T follicular helper cell (primary cell): ENCODE results near the gene TMPRSS13.

Experiments used
- DNase-seq: peaks from one replicate; pipeline ENCODE4 v3.0.0-alpha.2; 2020; ENCODE audit warnings: low read depth

Gene TMPRSS13

DNA sequence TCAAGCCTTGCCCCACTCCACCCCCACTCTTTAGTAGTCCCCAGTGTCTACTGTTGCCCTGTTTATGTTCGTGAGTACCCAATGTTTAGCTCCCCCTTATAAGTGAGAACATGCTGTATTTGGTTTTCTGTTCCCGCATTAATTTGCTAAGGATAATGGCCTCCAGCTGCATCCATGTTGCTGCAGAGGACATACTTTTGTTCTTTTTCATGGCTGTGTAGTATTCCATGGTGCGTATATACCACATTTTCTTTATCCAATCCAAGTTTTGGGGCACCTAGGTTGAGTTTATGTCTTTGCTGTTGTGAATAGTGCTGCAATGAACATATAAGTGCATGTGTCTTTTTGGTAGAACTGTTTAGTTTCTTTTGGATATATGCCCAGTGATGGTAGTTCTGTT, 36.6 kb downstream of the TMPRSS13 start:
- no peak for DNase-seq

DNA sequence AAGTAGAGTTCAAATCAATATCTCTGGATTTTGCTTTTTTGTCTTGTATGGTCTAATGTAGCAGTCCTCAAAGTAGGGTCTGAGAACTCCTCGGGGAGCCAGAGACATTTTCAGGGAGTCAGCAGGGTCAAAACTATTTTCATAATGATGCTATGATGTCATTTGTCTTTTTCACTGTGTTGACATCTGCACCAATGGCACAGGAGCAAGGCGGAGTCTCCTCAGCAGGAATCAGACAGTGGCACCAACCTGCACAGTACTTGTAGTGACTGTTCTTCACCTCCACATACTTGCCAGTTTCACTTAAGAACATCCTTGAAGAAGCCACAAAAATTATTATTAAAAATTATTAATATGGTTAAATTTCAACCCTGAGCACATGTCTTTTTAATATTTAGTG, 37.8 kb downstream of the TMPRSS13 start:
- no peak for DNase-seq

DNA sequence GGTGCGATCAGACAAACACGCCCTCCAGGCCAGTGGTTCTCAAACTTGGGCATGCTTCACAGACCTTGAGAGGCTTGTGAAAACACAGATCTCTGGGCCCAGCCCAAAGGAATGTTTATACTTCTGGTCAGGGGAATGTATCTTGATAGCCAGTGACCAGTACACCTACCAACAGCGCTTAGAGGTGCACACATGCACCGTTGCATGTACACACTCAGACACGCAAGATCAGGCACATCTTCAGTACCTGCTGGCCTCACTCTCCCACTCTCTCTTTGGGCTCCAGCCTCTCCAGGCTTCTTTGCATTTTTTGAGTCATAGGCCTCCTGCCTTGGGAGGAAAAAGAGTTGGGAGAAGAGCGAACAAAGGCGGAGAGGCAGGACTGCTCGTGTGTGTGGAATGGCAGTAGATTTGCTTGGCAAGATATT, 41.0 kb downstream of the TMPRSS13 start:
- DNase-seq = no peak

DNA sequence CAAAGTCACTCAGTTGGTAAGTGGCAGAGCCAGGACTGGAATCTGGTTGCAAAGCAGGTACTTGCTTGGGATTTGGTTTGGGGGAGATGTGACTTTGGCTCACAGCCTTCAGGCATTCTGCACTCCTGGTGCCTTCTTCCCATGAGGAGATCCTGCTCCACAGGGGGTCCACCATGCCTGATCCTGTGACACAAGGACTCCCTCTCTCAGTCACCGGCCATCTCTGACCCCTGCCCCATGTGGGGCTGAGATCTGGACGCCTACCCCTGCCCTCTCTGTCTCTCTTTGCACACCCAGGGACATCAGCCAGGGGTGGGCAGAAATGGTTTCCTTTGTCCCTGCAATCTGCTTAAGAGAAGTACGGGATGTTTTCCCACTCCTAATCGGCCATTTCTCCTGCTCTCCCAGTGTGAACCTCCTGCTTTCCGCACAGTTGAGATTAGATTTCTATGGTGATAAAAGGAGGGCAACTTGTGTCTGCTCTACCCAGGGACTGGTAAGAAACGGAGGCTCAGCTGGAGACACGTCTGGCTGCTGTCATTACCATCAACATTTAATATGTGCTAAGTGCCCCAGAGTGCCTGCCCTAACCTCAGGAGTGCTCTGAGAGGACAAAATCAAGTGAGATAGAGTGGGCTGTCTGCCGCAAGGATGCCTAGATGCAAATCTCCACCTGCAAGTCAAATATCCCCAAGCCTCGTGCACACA, 41.6 kb downstream of the TMPRSS13 start:
- DNase-seq = no peak

DNA sequence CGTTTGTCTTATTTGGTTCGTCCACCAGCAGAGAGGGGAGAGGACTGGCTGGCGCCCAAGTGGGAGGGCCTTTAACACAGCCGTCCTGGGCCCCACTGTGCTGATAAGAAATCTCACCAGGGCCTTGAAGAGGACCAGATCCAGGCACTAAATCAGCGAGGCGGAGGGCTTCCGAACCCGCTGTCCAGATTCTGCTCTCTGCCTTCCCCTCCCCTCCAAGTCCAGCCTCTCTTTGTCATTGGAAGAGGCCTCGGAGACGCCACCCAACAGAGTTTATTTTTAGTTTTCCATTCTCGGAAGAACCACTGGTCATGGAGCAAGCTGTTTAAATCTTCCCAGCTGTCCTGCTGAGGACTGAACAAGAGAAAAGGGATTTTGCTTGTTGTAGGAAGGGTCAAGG, 43.4 kb downstream of the TMPRSS13 start:
- DNase-seq = no peak

DNA sequence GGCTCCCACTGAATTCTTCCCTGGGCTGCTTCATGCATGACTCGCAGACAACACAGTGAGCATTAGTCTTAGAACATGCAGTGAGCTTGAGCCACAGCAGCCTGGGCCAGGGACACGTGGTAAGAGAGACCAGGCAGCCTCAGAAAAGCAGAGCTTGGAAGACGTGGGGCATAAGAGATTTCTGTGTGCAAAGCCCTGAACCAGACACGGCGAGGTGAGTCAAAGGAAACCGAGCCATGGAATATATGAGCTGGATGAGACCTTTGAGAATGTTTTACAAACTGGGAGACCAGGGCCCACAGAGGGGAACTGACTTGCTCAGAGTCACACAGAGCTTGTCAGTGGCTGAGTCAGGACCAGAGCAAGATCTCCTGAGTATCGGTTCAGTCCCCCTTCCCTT, 44.2 kb downstream of the TMPRSS13 start:
- DNase-seq = no peak

DNA sequence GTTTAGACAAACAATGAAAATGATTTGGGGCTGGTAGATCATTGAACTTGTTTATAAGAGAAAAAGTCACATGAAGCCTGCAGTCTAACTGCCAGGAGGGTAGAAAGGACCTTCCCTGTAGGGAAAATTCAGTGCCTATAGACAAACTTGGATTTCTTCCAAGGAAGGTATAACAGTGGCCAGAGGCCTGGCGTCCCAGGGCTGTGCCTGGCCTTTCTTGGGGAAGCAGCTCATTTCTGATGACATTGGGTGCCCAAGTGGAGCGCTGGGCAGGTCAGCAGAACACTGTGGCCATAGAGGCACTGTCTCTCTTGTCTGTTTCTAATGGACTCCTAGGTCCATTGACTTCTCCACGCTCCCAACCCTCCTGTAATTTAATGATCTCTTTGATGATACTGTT, 46.1 kb downstream of the TMPRSS13 start:
- no peak for DNase-seq

DNA sequence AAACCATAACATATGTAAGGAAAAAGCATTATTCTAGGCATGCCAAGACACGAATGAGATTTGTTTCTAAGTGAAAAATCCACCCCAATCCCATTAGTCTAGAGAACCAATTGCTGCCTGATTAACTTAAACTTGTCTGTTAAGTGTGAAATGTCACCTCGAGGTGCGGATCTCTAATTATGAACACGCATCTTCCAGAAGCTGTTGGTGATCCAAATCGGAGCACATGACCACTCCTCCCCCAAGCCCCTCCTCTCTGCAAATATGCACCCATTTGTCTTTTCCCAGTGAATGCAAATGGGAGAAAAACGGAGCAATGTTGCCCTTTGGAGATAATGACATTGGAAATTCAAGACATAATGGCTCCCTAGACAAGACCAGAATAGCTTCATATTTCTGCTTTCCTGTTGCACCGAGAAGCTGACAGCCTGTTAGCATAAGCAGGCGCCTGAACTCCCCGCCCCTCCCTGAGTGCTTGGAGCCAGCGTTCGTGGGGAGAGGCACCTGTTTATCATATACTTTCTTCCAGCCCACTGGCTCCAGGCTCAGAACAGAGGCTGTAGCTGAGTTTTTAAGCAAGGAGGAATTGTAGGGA, 46.8 kb downstream of the TMPRSS13 start:
- DNase-seq = no peak

DNA sequence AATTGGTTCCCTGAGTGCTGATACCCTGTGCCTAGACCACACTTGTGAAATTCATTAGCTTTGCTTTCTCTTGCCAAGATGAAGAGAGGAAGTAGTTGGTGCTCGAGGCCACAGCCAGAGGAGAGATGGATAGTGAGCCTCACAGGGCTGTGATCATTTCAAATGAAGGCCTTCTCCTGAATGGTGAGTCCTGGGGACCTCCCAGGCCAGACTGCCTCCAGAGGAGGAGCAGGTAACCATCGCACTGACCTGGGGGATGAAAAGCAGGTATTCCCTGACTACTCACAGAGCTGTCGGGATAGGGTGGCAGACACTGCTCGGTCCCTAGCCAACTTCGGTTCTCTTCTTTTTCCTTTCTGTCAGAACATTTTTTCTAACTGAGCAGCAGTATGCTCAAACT, 48.0 kb downstream of the TMPRSS13 start:
- no peak for DNase-seq

DNA sequence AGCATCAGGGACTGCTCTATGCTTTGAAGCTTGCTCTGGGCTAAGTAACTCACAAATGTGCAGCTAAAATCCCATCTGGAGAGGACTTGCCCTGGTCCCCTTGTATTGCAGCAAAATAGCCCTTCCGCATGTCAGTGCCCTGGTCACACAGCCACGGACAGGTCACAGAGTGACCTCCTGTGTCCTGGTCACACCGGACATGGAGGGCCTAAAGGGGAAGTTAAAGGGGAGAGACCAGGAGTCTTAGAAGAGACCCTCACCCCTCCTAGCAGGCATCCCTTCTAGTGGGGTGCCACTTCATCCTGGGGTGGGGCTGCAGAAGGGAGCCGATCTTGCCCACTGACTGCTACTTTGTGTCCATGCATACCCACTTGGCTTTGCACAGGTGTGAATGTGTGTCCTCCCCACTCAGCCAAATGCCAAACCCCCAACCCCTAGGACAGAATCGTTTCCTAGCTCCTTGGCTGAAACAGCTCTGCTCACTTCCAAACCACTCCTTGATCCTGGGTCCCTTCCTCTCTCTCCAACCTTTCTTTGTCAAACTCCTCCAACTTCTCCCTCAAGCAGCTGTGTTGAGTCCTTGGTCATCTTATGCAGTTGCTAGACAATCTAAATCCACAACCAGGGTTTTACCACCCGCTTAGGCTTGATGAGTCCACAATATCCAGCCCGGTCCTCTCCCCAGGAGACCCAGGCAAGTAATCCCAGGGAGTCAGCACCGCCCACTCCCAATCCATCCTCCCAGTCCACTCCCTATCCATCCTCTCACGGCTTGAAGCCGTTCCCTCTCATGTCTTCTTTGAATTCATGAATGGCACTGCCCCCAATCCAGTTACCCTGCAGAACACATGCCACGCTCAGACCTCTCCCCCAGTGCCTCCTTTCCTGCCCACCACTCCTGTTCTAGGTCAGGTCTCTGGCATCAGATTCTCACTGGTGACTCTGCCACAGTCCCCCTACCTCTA, 49.4 kb downstream of the TMPRSS13 start:
- no peak for DNase-seq

DNA sequence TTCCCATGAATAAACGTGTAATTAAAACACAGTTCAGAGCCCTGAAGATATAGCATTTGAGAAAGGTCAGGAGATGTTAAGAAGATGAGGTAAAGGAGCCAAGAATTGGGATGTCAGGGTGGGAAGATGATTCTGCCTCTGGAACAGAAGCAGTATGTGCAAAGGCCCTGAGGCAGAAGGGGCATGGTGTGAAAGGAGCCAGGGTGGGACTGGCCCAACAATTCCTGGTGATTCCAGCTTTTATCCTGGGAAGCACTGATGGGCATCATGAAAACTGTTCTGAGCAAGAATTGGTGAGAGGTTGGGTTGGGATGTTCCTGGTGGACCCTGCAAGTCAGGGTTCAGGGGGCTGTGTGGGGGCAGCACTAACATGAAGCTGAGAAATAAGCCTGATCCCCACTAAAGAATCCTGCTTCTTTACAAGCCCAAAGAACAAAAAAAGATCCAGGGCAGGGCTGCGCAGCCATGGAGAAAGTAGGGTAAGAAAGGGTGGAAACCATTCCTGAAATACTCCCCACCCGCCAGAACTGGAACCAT, 50.2 kb downstream of the TMPRSS13 start:
- DNase-seq = no peak

DNA sequence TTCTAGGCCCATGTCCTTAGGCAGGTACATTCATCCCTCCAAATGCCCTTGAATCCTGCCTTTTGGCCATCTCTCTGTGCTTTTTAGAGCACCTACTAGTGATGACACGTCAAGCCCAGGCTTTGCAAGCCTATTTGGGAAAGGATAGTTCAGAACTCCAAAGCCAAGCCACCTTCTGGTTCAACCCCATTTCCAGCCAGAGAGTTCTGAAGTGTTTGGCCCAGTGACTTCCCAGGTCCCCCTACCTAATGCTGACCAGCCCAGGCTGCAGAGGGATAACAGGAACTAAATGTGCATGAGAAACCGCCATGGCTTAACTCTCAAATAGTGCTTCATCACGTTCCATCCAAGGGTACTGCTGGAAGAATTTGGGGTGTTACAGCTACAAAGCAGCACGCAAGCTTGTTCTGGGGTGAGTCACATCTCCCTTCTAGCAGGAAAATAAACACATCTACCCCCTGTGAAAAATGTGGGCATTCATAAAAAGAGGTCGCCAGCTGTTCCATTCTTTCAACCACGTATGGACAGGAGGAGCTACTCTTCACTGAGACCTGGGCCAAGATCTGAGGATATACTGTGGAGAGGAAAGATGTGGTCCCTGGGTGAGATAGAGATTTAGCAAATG, 50.8 kb downstream of the TMPRSS13 start:
- no peak for DNase-seq

DNA sequence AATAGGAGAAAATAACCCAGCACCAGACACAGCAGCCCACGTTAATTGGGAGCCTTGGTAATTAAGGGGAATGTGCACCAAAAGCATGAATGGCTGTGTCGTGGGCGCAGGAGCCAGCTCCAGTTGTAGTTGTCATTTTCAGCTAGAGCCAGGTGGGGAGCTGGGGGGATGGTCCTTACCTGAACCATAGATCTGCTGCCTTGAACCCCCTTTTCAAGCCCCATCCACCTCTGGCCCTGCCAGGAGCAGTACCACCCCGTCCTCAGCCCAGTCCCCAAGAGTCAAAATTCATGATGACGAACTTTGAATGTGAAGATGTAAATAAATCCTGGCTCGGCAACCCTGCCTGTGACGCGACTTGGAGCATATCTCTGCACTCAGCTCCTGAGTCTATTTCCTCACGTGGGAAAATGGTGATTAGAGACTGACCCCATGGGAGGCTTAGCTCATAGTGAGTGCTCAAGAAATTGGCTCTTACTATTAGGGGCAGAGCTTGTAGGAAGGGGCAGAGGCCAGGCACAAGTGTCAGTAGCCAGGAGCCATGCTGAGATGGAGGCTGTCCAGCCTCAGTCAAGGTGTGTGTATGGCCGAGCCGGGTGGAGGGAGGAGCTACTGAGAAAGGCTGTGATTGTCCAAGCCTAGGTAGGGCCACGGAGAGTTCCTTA, 52.0 kb downstream of the TMPRSS13 start:
- no peak for DNase-seq

DNA sequence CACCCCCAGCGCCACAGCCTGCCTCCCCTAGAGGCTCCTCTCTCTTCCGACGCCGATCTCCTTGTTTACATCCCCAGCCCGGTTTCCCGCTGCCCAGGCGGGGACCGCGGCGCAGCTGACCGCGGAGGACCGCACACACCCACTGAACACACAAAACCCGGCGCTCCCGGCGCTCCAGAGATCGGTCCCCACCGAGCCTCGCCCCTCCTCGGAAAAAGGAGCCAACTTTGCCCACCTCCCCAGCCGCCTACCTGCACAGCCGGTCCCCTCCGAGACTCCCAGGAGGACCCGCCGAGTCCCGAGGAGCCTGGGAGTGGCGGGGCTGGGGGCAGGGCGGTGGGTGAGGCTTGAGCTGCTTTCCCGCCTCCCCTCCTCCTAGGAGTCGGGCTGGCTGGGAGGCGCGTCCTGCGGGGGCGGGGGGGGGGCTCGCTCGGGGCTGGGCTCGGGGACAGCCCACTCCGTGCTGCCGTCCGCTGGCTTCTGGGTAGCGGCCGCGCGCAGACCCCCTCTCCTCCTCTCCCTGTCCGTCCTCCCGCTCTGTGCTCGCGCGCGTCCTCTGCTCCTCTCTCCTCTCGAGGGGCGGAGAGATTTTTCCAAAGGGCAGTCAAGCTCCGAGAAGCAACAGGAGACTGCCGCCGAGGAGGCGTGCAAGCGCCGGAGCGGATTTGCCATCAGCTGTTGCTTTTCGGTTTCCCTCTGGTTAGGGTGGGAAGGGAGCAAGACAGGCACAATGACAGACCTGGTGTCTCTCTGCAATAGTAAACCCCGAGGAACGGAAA, 52.7 kb downstream of the TMPRSS13 start, which contains the start of gene FXYD6:
FXYD6 (minus strand) TSS at position 318 of the 779 bp plus-strand sequence. CDS start 33,882 bp downstream, outside the sequence.
- no peak for DNase-seq

DNA sequence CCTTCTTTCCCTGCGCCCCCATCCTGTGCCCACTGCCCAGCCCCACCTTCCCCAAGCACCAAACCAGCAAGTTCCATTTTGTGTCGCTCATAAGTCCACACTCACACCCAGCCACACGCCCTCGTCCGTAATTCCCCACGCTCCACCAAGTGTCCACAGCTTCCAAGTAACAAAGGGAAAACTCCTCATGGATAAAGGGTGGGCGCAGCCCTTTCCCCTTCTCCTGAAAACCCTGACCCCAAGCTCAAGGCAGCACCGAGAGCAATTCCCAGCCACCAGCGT, 53.2 kb downstream of the TMPRSS13 start:
- no peak for DNase-seq

DNA sequence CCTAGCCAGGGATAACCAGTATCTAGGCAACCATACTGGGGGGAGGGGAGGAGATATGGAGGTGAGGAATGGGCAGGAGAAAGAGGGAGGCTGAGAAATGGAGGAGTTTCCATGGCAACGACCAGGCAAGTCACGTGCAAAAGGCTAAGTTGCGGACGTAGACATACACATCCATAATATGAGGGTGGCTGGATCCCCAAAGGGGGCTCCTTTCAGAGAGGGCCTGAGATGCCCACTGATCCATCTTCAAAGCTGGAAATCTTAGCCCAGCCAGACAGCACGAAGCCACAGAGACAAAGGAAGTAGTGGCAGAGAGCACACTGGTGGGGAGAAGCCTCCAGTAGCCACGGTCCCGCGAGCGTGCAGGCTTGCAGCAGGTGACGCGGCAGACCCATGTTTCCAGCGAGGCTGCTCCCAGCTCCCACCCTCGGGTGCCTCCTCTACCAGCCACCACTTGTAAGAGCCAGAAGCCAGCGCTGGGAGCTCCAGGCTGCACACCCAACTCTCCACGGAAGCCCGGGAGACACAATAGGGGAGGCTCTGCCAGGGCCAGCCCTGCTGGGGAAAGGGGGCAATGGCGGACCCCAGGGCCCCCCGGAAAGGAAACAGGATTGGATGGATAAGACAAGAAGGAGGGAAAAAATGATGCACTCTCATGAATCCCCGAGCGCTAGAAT, 53.7 kb downstream of the TMPRSS13 start:
- DNase-seq = no peak

DNA sequence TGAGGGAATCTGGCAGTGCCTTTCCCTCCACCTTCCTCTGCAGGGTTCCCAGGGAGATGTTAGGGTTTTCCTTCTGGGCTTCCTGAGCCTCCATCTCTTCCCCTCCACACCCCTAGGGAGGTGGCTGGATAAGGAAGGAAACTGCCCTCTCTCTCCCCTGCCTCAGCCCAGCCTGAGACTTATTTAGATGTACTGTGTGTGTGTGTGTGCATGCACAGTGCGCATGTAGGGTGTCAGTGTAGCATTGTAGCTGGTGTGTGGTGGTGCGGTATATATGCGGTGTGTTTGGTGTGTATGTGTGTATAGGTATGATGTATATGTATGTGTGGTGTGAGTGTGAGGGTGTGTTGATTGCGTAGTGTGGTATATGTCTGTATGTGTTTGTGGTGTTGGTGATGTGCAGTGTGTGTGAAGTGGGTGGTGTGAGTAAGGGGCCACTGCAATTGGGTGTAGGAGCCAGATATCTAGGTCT, 54.3 kb downstream of the TMPRSS13 start:
- DNase-seq = no peak

DNA sequence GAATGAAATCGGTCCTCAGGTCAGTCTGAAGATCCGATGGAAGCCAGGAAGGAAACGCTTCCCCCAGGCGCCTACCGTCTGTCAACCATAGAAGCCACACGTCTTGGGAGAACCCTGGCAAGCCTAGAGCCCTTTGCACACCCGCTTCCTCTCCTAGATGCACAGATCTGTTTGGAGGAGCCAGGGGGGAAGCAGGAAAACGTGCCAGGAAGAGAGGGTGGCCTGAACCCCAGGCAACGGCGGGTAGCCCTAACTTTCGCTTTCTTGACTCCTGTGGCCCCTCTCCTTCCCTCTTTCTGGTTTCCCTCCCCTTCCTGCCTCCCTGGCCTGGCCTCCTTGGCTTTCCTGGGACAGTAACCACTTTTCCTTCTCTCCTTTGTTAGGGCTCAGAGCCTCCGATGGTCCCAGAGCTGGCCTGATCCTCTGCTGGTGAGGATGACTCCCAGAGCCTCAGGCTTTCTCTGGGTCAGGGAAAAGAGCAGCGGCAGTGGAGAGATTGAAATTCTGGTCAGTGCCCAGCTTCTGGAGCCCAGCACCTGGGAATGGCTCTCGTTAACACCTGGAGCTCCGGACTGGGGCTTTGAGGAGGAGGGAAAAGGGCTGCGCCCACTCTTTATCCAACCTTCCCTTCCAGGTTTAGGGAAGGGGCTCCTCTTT, 54.8 kb downstream of the TMPRSS13 start:
- DNase-seq = no peak

DNA sequence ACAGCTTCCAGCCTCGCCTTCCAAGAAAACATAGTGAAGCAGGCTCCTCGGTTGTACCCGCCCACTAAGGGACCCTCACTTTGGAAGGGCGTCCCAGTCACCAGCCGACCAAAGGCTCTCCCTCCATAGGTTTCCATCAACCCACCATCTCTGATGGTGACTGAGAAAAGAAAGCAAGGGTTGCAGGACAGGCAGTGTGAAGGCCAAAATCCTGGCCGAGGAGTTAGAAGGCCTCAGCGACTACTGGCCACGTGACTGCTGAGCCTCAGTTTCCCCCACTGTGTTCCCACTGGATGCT, 55.4 kb downstream of the TMPRSS13 start:
- no peak for DNase-seq
